Colonic mucosa (tissue), 4 donors: ENCODE data around the gene CEP170B. TPM values are rescaled to one million over a fixed set of nuclear protein-coding genes. Genes with fewer than 3 reads are reported as not detected.
"Not testable (repeated sequence)": the region's sequence is repeated elsewhere in the genome, so short reads cannot be mapped to it uniquely, and the experiment has no call there.

ENCODE experiments used
- DNase-seq: peaks from one replicate; pipeline ENCODE4 v3.0.0-alpha.2; 2020
- H3K27ac ChIP-seq: fragments of 200-600 bp; one replicate; pipeline ENCODE4 v1.8.0; 2021
- H3K27me3 ChIP-seq: fragments of 200-600 bp; one replicate; pipeline ENCODE4 v1.8.0; 2021
- H3K36me3 ChIP-seq: fragments of 200-600 bp; one replicate; pipeline ENCODE4 v1.8.0; 2021
- H3K4me1 ChIP-seq: fragments of 200-600 bp; one replicate; pipeline ENCODE4 v1.8.0; 2021; ENCODE audit warnings: mild to moderate bottlenecking
- H3K4me3 ChIP-seq: fragments of 200-600 bp; one replicate; pipeline ENCODE4 v1.8.0; 2021
- H3K9ac ChIP-seq, 2 donors: one replicate each; pipeline ENCODE4 v1.7.0; 2013; ENCODE audit warnings: control low read depth in 2 of 2, low read depth in 2 of 2, low read length in 2 of 2
- H3K9me3 ChIP-seq: fragments of 200-600 bp; one replicate; pipeline ENCODE4 v1.8.0; 2021
- CTCF ChIP-seq: fragments of 200-600 bp; IDR thresholded peaks from one replicate; pipeline ENCODE4 v1.8.0; 2022; ENCODE audit warnings: antibody characterized with exemption, mild to moderate bottlenecking
- intact Hi-C: fragments of 100-400 bp; cut with DNase I; formaldehyde crosslinking; loops from one replicate; pipeline ENCODE4 v1.14.1; 2022
- total RNA-seq, 2 donors: library from RNA; stranded (reverse); fragmentation: NEBNext Ultra II Directional in 1 of 2; extraction: Animal tissue kit (Norgen Biotek cat#: 25700) in 1 of 2; gene quantifications; one replicate each; pipeline ENCODE4 v1.2.1, GENCODE V29; 2021
- donor health status: healthy.
- donor health status: DM: no; HTN: no; CAD: no.
- donor health status: DM: no; HTN: no; CAD: no.

The CEP170B gene
- total RNA-seq, 2 donors from 2014 or later: 57.2 to 110 TPM

- Histone ChIP-seq H3K4me1 (no peaks in the 10 kb centered on the region), H3K9me3 (no peaks in the 10 kb centered on the region)
- intact Hi-C loops: no loop called here
Observed at GRCh38 chr14:104900639-104901512, 35.8 kb downstream of the CEP170B start.

GRCh38 chr14:104903990-104904389 lies 38.9 kb downstream of the CEP170B start:
- Histone ChIP-seq H3K4me1 (no peaks in the 10 kb centered on the region), H3K36me3 (no peaks in the 10 kb centered on the region), H3K9ac (no peak overlapping the region), H3K27ac (no peak overlapping the region), H3K27me3 (no peaks in the 10 kb centered on the region), H3K9me3 (no peaks in the 10 kb centered on the region), H3K4me3 (no peak overlapping the region)
- TF ChIP-seq CTCF: no peak
- no peak for DNase-seq
- intact Hi-C loops: no loop called here

More at GRCh38 chr14:104900639-104901512, 35.8 kb downstream of the CEP170B start:
- no peaks in the 10 kb centered on the region for H3K36me3 ChIP-seq
- DNase-seq: no peak
- no peaks in the 10 kb centered on the region for H3K27me3 ChIP-seq
- H3K9ac ChIP-seq: no peak overlapping the region
- H3K4me3 ChIP-seq: no peak overlapping the region
- no peak overlapping the region for H3K27ac ChIP-seq
- no peak for TF ChIP-seq CTCF

- H3K27me3 ChIP-seq, intact Hi-C loops, DNase-seq, H3K27ac ChIP-seq, H3K9ac ChIP-seq, H3K36me3 ChIP-seq, H3K4me3 ChIP-seq, H3K4me1 ChIP-seq, H3K9me3 ChIP-seq: not testable (repeated sequence)
Observed at GRCh38 chr14:104904650-104905578, 39.8 kb downstream of the CEP170B start.

GRCh38 chr14:104905579-104905933 lies 40.5 kb downstream of the CEP170B start:
- H3K36me3 ChIP-seq, H3K9me3 ChIP-seq, DNase-seq, H3K4me1 ChIP-seq, intact Hi-C loops, H3K9ac ChIP-seq, H3K27me3 ChIP-seq, H3K27ac ChIP-seq, H3K4me3 ChIP-seq: not testable (repeated sequence)

GRCh38 chr14:104908303-104908702 lies 43.2 kb downstream of the CEP170B start:
- Histone ChIP-seq H3K27me3 (no peaks in the 10 kb centered on the region), H3K4me1 (no peaks in the 10 kb centered on the region), H3K4me3 (no peak overlapping the region), H3K9me3 (no peaks in the 10 kb centered on the region), H3K27ac (no peak overlapping the region), H3K36me3 (no peaks in the 10 kb centered on the region), H3K9ac (no peak overlapping the region)
- intact Hi-C loops: no loop called here
- DNase-seq: no peak
- TF ChIP-seq CTCF: no peak

GRCh38 chr14:104912053-104912452 lies 47.0 kb downstream of the CEP170B start:
- H3K36me3 ChIP-seq: no peaks in the 10 kb centered on the region
- DNase-seq: no peak
- H3K9me3 ChIP-seq: no peaks in the 10 kb centered on the region
- H3K27ac ChIP-seq: no peak overlapping the region
- no peaks in the 10 kb centered on the region for H3K4me1 ChIP-seq
- no peak for TF ChIP-seq CTCF
- H3K9ac ChIP-seq: no peak overlapping the region
- intact Hi-C loops: no loop called here
- H3K27me3 ChIP-seq: no peaks in the 10 kb centered on the region
- no peak overlapping the region for H3K4me3 ChIP-seq
